ENCODE results near the gene GDPD1.

The GDPD1 gene

DNA sequence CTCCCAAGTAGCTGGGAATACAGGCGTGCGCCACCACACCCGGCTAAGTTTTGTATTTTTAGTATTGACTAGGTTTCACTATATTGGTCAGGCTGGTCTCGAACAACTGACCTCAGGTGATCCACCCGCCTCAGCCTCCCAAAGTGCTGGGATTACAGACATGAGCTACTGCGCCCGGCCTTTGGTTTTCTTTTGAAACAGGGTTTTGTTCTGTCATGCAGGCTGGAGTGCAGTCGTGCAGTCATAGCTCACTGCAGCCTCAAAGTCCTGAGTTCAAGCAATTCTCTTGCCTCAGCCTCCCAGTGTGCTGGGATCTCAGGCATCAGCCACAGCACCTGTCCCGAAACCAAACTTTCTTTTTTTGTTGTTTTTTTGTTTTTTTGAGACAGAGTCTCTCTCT lies 39.7 kb upstream of the GDPD1 start:
- Histone ChIP-seq H3K4me3 (ENCODE audit: control insufficient read depth in 1 of 7, extremely low read depth in 1 of 7, insufficient read depth in 4 of 7, low read depth in 2 of 7, low read length in 6 of 7) (no peak overlapping the region), H3K36me3 (ENCODE audit: control insufficient read depth in 4 of 4, insufficient read depth in 4 of 4, low read length in 3 of 4) (peaks cover 0 to 14% (median 5%) of the 10 kb centered on the region in 4 experiments), H3K27me3 (replicated peaks in 2 of 5; ENCODE audit: control insufficient read depth in 4 of 5, insufficient read depth in 5 of 5, low read length in 4 of 5) (no peaks in the 10 kb centered on the region), H3K27ac (ENCODE audit: insufficient read depth in 1 of 2, low read depth in 1 of 2, low read length in 2 of 2, poor library complexity in 1 of 2, severe bottlenecking in 2 of 2) (no peak overlapping the region), H3K9me3 (ENCODE audit: control extremely low read depth in 1 of 5, control insufficient read depth in 4 of 5, insufficient read depth in 2 of 5, low read depth in 1 of 5, low read length in 4 of 5) (no peaks in the 10 kb centered on the region), H3K4me1 (ENCODE audit: control extremely low read depth in 1 of 4, control insufficient read depth in 4 of 4, insufficient read depth in 4 of 4, low read length in 3 of 4) (no peaks in the 10 kb centered on the region)
- POLR2A ChIA-PET = no interaction called here
- no peak for DNase-seq
- CTCF ChIA-PET = no interaction called here
- WGBS (ENCODE audit: insufficient coverage) = 98% methylated on average over 6 of the region's 9 CpGs

DNA sequence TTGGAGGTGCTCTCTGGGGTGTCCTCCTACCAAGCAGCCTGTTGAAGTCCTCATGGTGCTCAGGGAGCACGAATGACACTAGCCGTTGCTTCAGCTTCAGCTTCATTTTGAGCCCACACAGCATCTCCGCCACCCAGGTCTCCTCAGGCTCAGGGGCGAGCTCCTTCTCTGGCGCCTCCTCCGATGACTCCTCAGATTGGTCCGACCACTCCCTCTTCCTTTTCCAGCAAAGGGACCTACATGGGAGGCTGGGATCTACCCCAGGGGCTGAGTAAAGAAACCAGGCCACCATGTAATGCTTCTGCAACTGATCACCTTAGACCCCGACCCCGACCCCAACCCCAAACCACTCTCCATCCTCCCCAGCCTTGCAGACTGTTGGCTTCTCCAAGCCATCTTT lies 38.8 kb upstream of the GDPD1 start:
- Histone ChIP-seq H3K4me1 (ENCODE audit: control extremely low read depth in 1 of 4, control insufficient read depth in 4 of 4, insufficient read depth in 4 of 4, low read length in 3 of 4) (no peaks in the 10 kb centered on the region), H3K9me3 (ENCODE audit: control extremely low read depth in 1 of 5, control insufficient read depth in 4 of 5, insufficient read depth in 2 of 5, low read depth in 1 of 5, low read length in 4 of 5) (no peaks in the 10 kb centered on the region), H3K36me3 (ENCODE audit: control insufficient read depth in 4 of 4, insufficient read depth in 4 of 4, low read length in 3 of 4) (peaks cover 0 to 19% (median 7%) of the 10 kb centered on the region in 4 experiments), H3K27ac (ENCODE audit: insufficient read depth in 1 of 2, low read depth in 1 of 2, low read length in 2 of 2, poor library complexity in 1 of 2, severe bottlenecking in 2 of 2) (no peak overlapping the region), H3K4me3 (ENCODE audit: control insufficient read depth in 1 of 7, extremely low read depth in 1 of 7, insufficient read depth in 4 of 7, low read depth in 2 of 7, low read length in 6 of 7) (no peak overlapping the region), H3K27me3 (replicated peaks in 2 of 5; ENCODE audit: control insufficient read depth in 4 of 5, insufficient read depth in 5 of 5, low read length in 4 of 5) (no peaks in the 10 kb centered on the region)
- 95% methylated on average over 6 of the region's 9 CpGs for WGBS (ENCODE audit: insufficient coverage)
- POLR2A ChIA-PET = no interaction called here
- CTCF ChIA-PET = no interaction called here
- no peak for DNase-seq

DNA sequence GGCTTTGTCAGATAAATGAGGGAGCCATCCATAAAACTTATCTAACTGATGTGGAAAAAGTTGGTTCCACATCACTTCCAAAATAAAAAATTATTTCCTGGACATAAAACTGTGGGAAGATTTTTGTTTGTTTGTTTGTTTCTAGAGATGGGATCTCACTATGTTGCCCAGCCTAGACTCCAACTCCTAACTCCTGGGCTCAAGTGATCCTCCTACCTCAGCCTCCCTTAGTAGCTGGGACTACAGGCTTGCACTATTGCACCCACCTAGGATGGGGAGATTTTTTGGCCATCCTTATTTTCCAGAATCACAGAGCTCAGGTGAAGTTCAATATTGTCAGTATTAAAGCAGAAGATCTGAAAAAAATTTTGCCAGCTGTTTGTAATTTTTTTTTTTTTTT lies 34.3 kb upstream of the GDPD1 start:
- Histone ChIP-seq H3K27me3 (replicated peaks in 2 of 5; ENCODE audit: control insufficient read depth in 4 of 5, insufficient read depth in 5 of 5, low read length in 4 of 5) (no peaks in the 10 kb centered on the region), H3K36me3 (ENCODE audit: control insufficient read depth in 4 of 4, insufficient read depth in 4 of 4, low read length in 3 of 4) (peaks cover 2 to 37% (median 16%) of the 10 kb centered on the region in 4 experiments), H3K4me1 (ENCODE audit: control extremely low read depth in 1 of 4, control insufficient read depth in 4 of 4, insufficient read depth in 4 of 4, low read length in 3 of 4) (no peaks in the 10 kb centered on the region), H3K27ac (ENCODE audit: insufficient read depth in 1 of 2, low read depth in 1 of 2, low read length in 2 of 2, poor library complexity in 1 of 2, severe bottlenecking in 2 of 2) (no peak overlapping the region), H3K9me3 (ENCODE audit: control extremely low read depth in 1 of 5, control insufficient read depth in 4 of 5, insufficient read depth in 2 of 5, low read depth in 1 of 5, low read length in 4 of 5) (no peaks in the 10 kb centered on the region), H3K4me3 (ENCODE audit: control insufficient read depth in 1 of 7, extremely low read depth in 1 of 7, insufficient read depth in 4 of 7, low read depth in 2 of 7, low read length in 6 of 7) (no peak overlapping the region)
- no peak for DNase-seq
- ChIA-PET POLR2A (no interaction called here), CTCF (no interaction called here)

DNA sequence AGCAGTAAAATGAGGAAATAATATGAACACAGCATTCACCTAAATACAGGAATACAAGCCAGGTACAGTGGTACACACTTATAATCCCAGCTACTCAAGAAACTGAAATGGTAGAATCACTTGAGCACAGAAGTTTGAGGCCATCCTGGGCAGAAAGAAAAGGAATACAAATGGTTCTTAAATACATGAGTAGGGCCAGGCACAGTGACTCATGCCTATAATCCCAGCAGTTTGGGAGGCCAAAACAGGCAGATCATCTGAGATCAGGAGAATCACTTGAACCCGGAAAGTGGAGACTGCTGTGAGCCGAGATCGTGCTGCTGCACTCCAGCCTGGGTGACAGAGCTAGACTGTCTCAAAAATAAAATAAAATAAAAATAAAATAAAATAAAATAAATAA lies 33.5 kb upstream of the GDPD1 start:
- Histone ChIP-seq H3K27me3 (replicated peaks in 2 of 5; ENCODE audit: control insufficient read depth in 4 of 5, insufficient read depth in 5 of 5, low read length in 4 of 5) (no peaks in the 10 kb centered on the region), H3K4me3 (ENCODE audit: control insufficient read depth in 1 of 7, extremely low read depth in 1 of 7, insufficient read depth in 4 of 7, low read depth in 2 of 7, low read length in 6 of 7) (no peak overlapping the region), H3K36me3 (ENCODE audit: control insufficient read depth in 4 of 4, insufficient read depth in 4 of 4, low read length in 3 of 4) (peaks cover 2 to 43% (median 21%) of the 10 kb centered on the region in 4 experiments), H3K4me1 (ENCODE audit: control extremely low read depth in 1 of 4, control insufficient read depth in 4 of 4, insufficient read depth in 4 of 4, low read length in 3 of 4) (no peaks in the 10 kb centered on the region), H3K27ac (ENCODE audit: insufficient read depth in 1 of 2, low read depth in 1 of 2, low read length in 2 of 2, poor library complexity in 1 of 2, severe bottlenecking in 2 of 2) (no peak overlapping the region), H3K9me3 (ENCODE audit: control extremely low read depth in 1 of 5, control insufficient read depth in 4 of 5, insufficient read depth in 2 of 5, low read depth in 1 of 5, low read length in 4 of 5) (no peaks in the 10 kb centered on the region)
- CTCF ChIA-PET = no interaction called here
- POLR2A ChIA-PET = no interaction called here
- DNase-seq = no peak
- 100% methylated on average over 1 of the region's 3 CpGs for whole genome bisulfite sequencing (ENCODE audit: insufficient coverage)

DNA sequence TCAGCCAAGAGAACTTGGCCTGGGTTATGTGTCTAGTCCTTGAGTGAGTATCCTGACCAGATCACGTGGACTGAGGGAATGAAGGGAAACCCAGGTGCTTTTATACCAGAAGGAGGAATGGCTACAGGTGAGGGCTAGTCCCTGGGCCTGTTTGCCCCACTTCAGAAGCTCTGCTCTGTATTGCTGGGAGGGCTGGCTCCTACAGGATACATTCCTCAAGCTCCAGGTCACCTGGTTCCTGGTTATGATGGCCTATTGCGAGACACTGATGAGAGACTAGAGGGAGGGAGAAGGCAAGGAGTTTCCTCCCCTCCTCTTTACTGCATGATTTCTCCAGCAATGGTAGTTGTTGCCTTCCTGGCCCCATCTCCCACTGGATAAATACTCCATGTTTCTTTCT lies 29.5 kb upstream of the GDPD1 start:
- 94% methylated on average over 2 of the region's 2 CpGs for WGBS (ENCODE audit: insufficient coverage)
- ChIA-PET POLR2A (no interaction called here), CTCF (no interaction called here)
- no peak for DNase-seq
- Histone ChIP-seq H3K36me3 (ENCODE audit: control insufficient read depth in 4 of 4, insufficient read depth in 4 of 4, low read length in 3 of 4) (peaks cover 21 to 60% (median 37%) of the 10 kb centered on the region in 4 experiments), H3K27me3 (replicated peaks in 2 of 5; ENCODE audit: control insufficient read depth in 4 of 5, insufficient read depth in 5 of 5, low read length in 4 of 5) (no peaks in the 10 kb centered on the region), H3K9me3 (ENCODE audit: control extremely low read depth in 1 of 5, control insufficient read depth in 4 of 5, insufficient read depth in 2 of 5, low read depth in 1 of 5, low read length in 4 of 5) (no peaks in the 10 kb centered on the region), H3K4me1 (ENCODE audit: control extremely low read depth in 1 of 4, control insufficient read depth in 4 of 4, insufficient read depth in 4 of 4, low read length in 3 of 4) (no peaks in the 10 kb centered on the region), H3K4me3 (ENCODE audit: control insufficient read depth in 1 of 7, extremely low read depth in 1 of 7, insufficient read depth in 4 of 7, low read depth in 2 of 7, low read length in 6 of 7) (no peak overlapping the region), H3K27ac (ENCODE audit: insufficient read depth in 1 of 2, low read depth in 1 of 2, low read length in 2 of 2, poor library complexity in 1 of 2, severe bottlenecking in 2 of 2) (no peak overlapping the region)

DNA sequence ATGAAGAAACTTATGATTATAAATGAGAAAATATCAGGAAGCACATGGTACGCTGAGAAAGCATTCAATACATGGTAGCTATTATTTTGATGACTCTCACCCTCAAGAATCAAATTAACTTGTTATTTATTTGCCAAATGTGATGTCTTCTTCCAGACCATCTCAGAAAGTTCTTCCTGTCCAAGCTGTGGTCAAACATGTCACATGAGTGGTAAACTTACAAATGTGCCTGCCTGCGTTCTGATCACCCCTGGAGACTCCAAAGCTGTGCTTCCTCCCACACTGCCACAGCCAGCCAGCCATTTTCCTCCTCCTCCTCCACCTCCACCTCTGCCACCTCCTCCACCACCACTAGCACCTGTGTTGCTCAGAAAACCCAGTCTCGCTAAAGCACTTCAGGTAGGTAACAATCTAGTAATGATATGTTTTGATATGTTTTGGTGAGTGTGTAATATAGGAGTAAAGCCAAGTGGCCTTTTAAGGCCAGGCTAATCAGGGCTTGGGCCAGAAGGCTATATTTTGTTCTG lies 26.9 kb upstream of the GDPD1 start:
- ChIA-PET POLR2A (no interaction called here), CTCF (interaction anchor here (0.5 kb wide), 1 partner anchor 131 kb away, joined by 3 read pairs; no protein-coding TSS in a partner anchor)
- no peak overlapping the region for H3K27ac ChIP-seq (ENCODE audit: insufficient read depth in 1 of 2, low read depth in 1 of 2, low read length in 2 of 2, poor library complexity in 1 of 2, severe bottlenecking in 2 of 2)
- H3K36me3 ChIP-seq (ENCODE audit: control insufficient read depth in 4 of 4, insufficient read depth in 4 of 4, low read length in 3 of 4) = peaks cover 24 to 56% (median 37%) of the 10 kb centered on the region in 4 experiments
- H3K27me3 ChIP-seq (replicated peaks in 2 of 5; ENCODE audit: control insufficient read depth in 4 of 5, insufficient read depth in 5 of 5, low read length in 4 of 5) = no peaks in the 10 kb centered on the region
- DNase-seq = no peak
- WGBS (ENCODE audit: insufficient coverage) = 100% methylated on average over 1 of the region's 3 CpGs
- no peaks in the 10 kb centered on the region for H3K4me1 ChIP-seq (ENCODE audit: control extremely low read depth in 1 of 4, control insufficient read depth in 4 of 4, insufficient read depth in 4 of 4, low read length in 3 of 4)
- H3K4me3 ChIP-seq (ENCODE audit: control insufficient read depth in 1 of 7, extremely low read depth in 1 of 7, insufficient read depth in 4 of 7, low read depth in 2 of 7, low read length in 6 of 7) = no peak overlapping the region
- no peaks in the 10 kb centered on the region for H3K9me3 ChIP-seq (ENCODE audit: control extremely low read depth in 1 of 5, control insufficient read depth in 4 of 5, insufficient read depth in 2 of 5, low read depth in 1 of 5, low read length in 4 of 5)

DNA sequence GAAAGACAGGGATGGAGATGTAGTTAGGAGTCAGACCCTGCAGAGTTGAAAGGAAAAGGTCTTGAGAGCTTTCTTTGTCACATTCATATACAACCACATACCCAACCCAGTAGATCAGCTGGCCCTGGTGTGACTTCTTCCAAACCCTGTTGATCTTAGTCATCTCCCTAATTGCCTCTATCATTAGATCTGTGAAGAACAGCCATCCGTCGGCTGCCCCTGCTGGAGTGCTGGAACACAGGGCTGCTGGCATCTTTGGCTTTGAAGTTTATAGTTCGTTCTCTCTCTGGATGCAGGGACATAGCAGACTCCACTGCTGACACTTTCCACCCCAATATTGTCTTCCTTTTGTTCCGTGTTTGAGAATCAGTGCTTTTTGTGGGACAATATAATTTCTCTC lies 20.9 kb upstream of the GDPD1 start:
- WGBS (ENCODE audit: insufficient coverage) = 93% methylated on average over 4 of the region's 4 CpGs
- POLR2A ChIA-PET = no interaction called here
- CTCF ChIA-PET = interaction anchor here (0.7 kb wide), 1 partner anchor 64 kb away, joined by 3 read pairs; no protein-coding TSS in a partner anchor

More for the DNA sequence above, 20.9 kb upstream of the GDPD1 start:
- H3K9me3 ChIP-seq (ENCODE audit: control extremely low read depth in 1 of 5, control insufficient read depth in 4 of 5, insufficient read depth in 2 of 5, low read depth in 1 of 5, low read length in 4 of 5) = no peaks in the 10 kb centered on the region
- no peak overlapping the region for H3K27ac ChIP-seq (ENCODE audit: insufficient read depth in 1 of 2, low read depth in 1 of 2, low read length in 2 of 2, poor library complexity in 1 of 2, severe bottlenecking in 2 of 2)
- no peaks in the 10 kb centered on the region for H3K4me1 ChIP-seq (ENCODE audit: control extremely low read depth in 1 of 4, control insufficient read depth in 4 of 4, insufficient read depth in 4 of 4, low read length in 3 of 4)
- H3K36me3 ChIP-seq (ENCODE audit: control insufficient read depth in 4 of 4, insufficient read depth in 4 of 4, low read length in 3 of 4) = peaks cover 13 to 51% (median 27%) of the 10 kb centered on the region in 4 experiments
- no peak for DNase-seq
- no peak overlapping the region for H3K4me3 ChIP-seq (ENCODE audit: control insufficient read depth in 1 of 7, extremely low read depth in 1 of 7, insufficient read depth in 4 of 7, low read depth in 2 of 7, low read length in 6 of 7)
- no peaks in the 10 kb centered on the region for H3K27me3 ChIP-seq (replicated peaks in 2 of 5; ENCODE audit: control insufficient read depth in 4 of 5, insufficient read depth in 5 of 5, low read length in 4 of 5)

Measured in common myeloid progenitor, CD34-positive (primary cell).